ENCODE results near the gene NPIPB8.

GRCh38 chr16:28596840-28597691, 40.8 kb upstream of the NPIPB8 start, which contains the start of gene SULT1A2:
- no peak for TF ChIP-seq CTCF (IDR thresholded peaks at IDR 0.05)
- TF ChIP-seq POLR2A (IDR thresholded peaks at IDR 0.05): no peak
- TF ChIP-seq POLR2AphosphoS5 (IDR thresholded peaks at IDR 0.05): no peak

All from breast epithelium (tissue), 3 donors.